Right lobe of liver (tissue), 6 donors: Measurements from ENCODE around the gene KDM1B. TPM values are rescaled to one million over a fixed set of nuclear protein-coding genes. Genes with fewer than 3 reads are reported as not detected.

Experiments used
- ATAC-seq, 4 donors: fragments of 200-7000 bp; cut with Tn5 transposase; one replicate each; pipeline ENCODE4 v1.9.1; 2020; ENCODE audit warnings: mild to moderate bottlenecking in 4 of 4, moderate library complexity in 4 of 4
- DNase-seq, 3 donors: peaks; one replicate each; pipeline ENCODE4 v3.0.0-alpha.2; 2020
- H3K27ac ChIP-seq, 3 donors: fragments of 200-600 bp; one replicate each; pipeline ENCODE4 v1.8.0; 2022
- H3K27me3 ChIP-seq, 2 donors: fragments of 200-600 bp; one replicate each; pipeline ENCODE4 v1.8.0; 2022
- H3K36me3 ChIP-seq, 4 donors: fragments of 200-600 bp; sonication (generic) in 1 of 4; one replicate each; pipeline versions ENCODE4 v1.5.1 to v1.8.0; 2017 to 2022; ENCODE audit warnings: control low read depth in 1 of 4
- H3K4me1 ChIP-seq, 4 donors: fragments of 200-600 bp; sonication (generic) in 1 of 4; one replicate each; pipeline versions ENCODE4 v1.5.1 to v1.8.0; 2017 to 2022; ENCODE audit warnings: control low read depth in 1 of 4
- H3K4me3 ChIP-seq, 3 donors: fragments of 200-600 bp; one replicate each; pipeline ENCODE4 v1.8.0; 2022
- H3K9me3 ChIP-seq, 4 donors: fragments of 200-600 bp; sonication (generic) in 1 of 4; one replicate each; pipeline versions ENCODE4 v1.5.1 to v1.8.0; 2017 to 2022; ENCODE audit warnings: control low read depth in 1 of 4
- POLR2A ChIP-seq: fragments of 450-650 bp; IDR thresholded peaks from one replicate; pipeline ENCODE4 v1.6.1; 2017; ENCODE audit warnings: antibody characterized with exemption, mild to moderate bottlenecking
- WGBS: methylation state at CpG from one replicate; pipeline ENCODE4 v1.1.6; 2018; ENCODE audit warnings: low coverage, low lambda C conversion rate; ENCODE audit not compliant: insufficient coverage; ENCODE audit errors: missing lambda C conversion rate; 5-methylcytosine and 5-hydroxymethylcytosine counted together
- intact Hi-C, 2 donors: fragments of 100-400 bp; cut with DNase I; formaldehyde crosslinking; loops; one replicate each; pipeline versions ENCODE4 v1.11.2 to v1.14.1; 2022
- total RNA-seq, 6 experiments: library from RNA; depleted of rRNA in 2 of 6; stranded (reverse); fragments of >200 nt in 2 of 6; fragmentation: NEBNext Ultra II Directional in 3 of 6; extraction: Animal tissue kit (Norgen Biotek cat#: 25700) in 3 of 6; gene quantifications; one replicate each; pipeline versions ENCODE4 v1.1.0 to v1.2.4, GENCODE V29; 2016 to 2023
- TF ChIP-seq, protein P1 (sequence below), 4 donors: fragments of 200-600 bp in 3 of 4; fragments of 450-650 bp in 1 of 4; IDR thresholded peaks; one replicate each; pipeline versions ENCODE4 v1.5.1 to v1.8.0; 2016 to 2022; ENCODE audit warnings: antibody characterized with exemption in 4 of 4, mild to moderate bottlenecking in 2 of 4
- donor health status: DM: no; HTN: yes; CAD: no.
- donor health status: DM: no; HTN: no; CAD: no.
- donor health status: DM: no; HTN: no; CAD: no.
- donor health status: DM: no; HTN: yes; CAD: no.
- donor health status: DM: no; HTN: yes; CAD: no.

Gene KDM1B
- total RNA-seq, 6 experiments from 2014 or later, result 5.0 to 12.1 (median 9.3) TPM

- intact Hi-C loops, result no loop called here
- H3K27me3 ChIP-seq, result no peaks in the 10 kb centered on the region
- H3K4me3 ChIP-seq, result no peak overlapping the region
- ATAC-seq (no peak), DNase-seq (no peak)
- 93% methylated on average over 1 of the region's 1 CpG for WGBS
- peaks cover 0 to 22% (median 2%) of the 10 kb centered on the region in 4 donors for H3K36me3 ChIP-seq
- no peaks in the 10 kb centered on the region for H3K9me3 ChIP-seq
- H3K4me1 ChIP-seq, result no peaks in the 10 kb centered on the region
- no peak for TF ChIP-seq POLR2A
- TF ChIP-seq, protein P1, sequence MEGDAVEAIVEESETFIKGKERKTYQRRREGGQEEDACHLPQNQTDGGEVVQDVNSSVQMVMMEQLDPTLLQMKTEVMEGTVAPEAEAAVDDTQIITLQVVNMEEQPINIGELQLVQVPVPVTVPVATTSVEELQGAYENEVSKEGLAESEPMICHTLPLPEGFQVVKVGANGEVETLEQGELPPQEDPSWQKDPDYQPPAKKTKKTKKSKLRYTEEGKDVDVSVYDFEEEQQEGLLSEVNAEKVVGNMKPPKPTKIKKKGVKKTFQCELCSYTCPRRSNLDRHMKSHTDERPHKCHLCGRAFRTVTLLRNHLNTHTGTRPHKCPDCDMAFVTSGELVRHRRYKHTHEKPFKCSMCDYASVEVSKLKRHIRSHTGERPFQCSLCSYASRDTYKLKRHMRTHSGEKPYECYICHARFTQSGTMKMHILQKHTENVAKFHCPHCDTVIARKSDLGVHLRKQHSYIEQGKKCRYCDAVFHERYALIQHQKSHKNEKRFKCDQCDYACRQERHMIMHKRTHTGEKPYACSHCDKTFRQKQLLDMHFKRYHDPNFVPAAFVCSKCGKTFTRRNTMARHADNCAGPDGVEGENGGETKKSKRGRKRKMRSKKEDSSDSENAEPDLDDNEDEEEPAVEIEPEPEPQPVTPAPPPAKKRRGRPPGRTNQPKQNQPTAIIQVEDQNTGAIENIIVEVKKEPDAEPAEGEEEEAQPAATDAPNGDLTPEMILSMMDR (IDR thresholded peaks at IDR 0.05), result no peak
- H3K27ac ChIP-seq, result no peak overlapping the region
Measured at GRCh38 chr6:18241208-18242038, 86.2 kb downstream of the KDM1B start.

DNA sequence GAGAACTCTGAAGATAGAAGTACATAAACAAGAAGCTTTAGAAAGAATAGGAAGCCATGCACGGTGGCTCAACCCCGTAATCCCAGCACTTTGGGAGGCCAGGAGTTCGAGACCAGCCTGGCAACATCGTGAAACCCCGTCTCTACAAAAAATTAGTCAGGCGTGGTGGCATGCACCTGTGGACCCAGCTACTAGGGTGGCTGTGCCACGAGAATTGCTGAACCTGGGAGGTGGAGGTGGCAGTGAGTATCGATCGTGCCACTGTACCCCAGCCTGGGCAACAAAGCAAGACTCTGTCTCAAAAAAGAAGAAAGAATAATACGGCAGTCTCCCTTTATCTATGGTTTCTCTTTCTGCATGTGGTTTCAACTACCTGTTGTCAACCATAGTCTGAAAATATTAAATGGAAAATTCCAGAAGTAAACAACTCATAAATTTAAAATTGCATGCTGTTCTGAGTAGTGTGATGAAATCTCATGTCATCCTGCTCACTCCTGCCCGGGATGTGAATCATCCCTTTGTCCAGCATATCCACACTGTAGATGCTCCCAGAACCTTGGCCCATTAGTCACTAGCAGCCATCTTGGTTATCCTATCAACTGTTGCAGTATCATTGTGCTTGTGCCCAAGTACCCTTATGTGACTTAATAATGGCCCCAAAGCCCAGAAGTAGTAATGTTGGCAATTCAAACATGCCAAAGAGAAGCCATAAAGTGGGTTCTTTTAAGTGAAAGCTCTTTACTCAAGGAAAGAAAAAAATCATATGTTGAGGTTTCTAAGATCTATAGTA is 87.0 kb downstream of the KDM1B start:
- Histone ChIP-seq H3K4me1 (no peaks in the 10 kb centered on the region), H3K9me3 (no peaks in the 10 kb centered on the region), H3K27me3 (no peaks in the 10 kb centered on the region), H3K4me3 (no peak overlapping the region), H3K27ac (no peak overlapping the region), H3K36me3 (peaks cover 0 to 22% (median under 1%) of the 10 kb centered on the region in 4 donors)
- intact Hi-C loops, result no loop called here
- ATAC-seq (peak in 1 of 4 donors; percentile 48), DNase-seq (no peak)
- WGBS, result 74% methylated on average over 5 of the region's 11 CpGs
- TF ChIP-seq, protein P1 (IDR thresholded peaks at IDR 0.05), result no peak
- TF ChIP-seq POLR2A, result no peak

DNA sequence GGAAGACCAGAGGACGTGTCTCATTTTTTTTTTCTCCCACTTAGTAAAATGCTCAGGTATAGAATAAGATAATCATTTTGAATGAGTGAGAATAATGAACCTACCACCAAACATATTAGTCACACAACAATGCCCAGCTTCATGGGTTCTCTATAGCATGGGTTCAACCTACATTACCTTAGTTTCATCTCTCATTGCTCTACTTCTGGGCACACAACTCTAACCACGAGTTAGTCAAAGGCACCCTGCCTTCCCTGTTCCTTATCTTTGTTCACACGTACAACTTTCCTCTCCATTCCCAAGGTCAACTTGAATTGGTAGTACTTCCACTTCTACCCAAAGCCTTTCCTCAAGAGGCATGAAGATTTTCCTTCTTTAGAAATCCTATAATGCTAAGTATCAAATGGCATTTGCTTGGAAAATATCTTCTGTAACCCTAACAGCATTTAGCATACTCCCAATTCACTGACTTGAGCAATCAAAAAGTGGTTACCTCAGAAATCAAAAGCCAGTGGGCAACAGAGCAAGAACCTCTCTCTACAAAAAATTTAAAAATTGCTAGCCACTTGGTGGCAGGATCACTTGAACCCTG is 88.2 kb downstream of the KDM1B start:
- H3K4me1 ChIP-seq, result no peaks in the 10 kb centered on the region
- WGBS, result 80% methylated on average over 3 of the region's 3 CpGs
- H3K27ac ChIP-seq, result no peak overlapping the region
- ATAC-seq (no peak), DNase-seq (no peak)
- H3K9me3 ChIP-seq, result no peaks in the 10 kb centered on the region
- TF ChIP-seq, protein P1 (IDR thresholded peaks at IDR 0.05), result no peak
- TF ChIP-seq POLR2A, result no peak
- intact Hi-C loops, result no loop called here
- H3K4me3 ChIP-seq, result no peak overlapping the region
- H3K27me3 ChIP-seq, result no peaks in the 10 kb centered on the region
- peaks cover 0 to 22% (median 0%) of the 10 kb centered on the region in 4 donors for H3K36me3 ChIP-seq

DNA sequence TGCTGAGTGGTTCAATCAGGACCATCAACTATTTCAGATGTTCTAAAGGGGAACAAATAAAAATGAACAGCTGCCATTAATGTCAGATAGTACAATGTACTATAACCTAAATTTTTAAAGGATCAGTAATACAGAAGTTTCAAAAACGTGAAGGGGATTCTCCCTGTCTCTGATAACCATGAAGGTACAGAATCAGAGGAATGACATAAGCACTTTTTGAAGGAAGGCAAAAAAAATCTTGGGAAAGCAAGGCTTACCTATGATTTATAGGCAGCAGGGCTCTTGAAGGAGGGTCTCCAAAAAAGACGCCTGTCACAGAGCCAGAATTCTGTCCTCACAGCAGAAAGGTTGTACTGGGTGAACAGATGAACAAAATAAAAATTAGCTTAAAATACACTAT is 89.0 kb downstream of the KDM1B start:
- H3K4me1 ChIP-seq, result no peaks in the 10 kb centered on the region
- H3K4me3 ChIP-seq, result no peak overlapping the region
- no peak for DNase-seq
- H3K27me3 ChIP-seq, result no peaks in the 10 kb centered on the region
- WGBS, result 65% methylated on average over 2 of the region's 2 CpGs
- H3K36me3 ChIP-seq, result peaks cover 0 to 25% (median 0%) of the 10 kb centered on the region in 4 donors
- no peaks in the 10 kb centered on the region for H3K9me3 ChIP-seq
- TF ChIP-seq, protein P1 (IDR thresholded peaks at IDR 0.05), result no peak
- no peak overlapping the region for H3K27ac ChIP-seq
- ATAC-seq, result no peak
- intact Hi-C loops, result no loop called here
